Right hindlimb (tissue), 1 donor: ENCODE results near the gene TNIK.
A peak's percentile ranks its signal among the peaks of the same experiment; 100 is the strongest.

Source experiments
- DNase-seq: peaks from one replicate; pipeline ENCODE4 v3.0.0-alpha.2; 2018

TNIK gene

GRCh38 chr3:171181907-171182690, 278.1 kb downstream of the TNIK start:
- no peak for DNase-seq

- no peak for DNase-seq
Observed at GRCh38 chr3:171178714-171179113, 281.5 kb downstream of the TNIK start.

- no peak for DNase-seq
Observed at GRCh38 chr3:171177553-171177952, 282.7 kb downstream of the TNIK start.

GRCh38 chr3:171177056-171177455, 283.1 kb downstream of the TNIK start:
- no peak for DNase-seq

- DNase-seq = no peak
Observed at GRCh38 chr3:171176244-171176933, 283.8 kb downstream of the TNIK start.

GRCh38 chr3:171175741-171176234, 284.4 kb downstream of the TNIK start:
- DNase-seq = no peak

GRCh38 chr3:171173736-171174135, 286.5 kb downstream of the TNIK start:
- no peak for DNase-seq

GRCh38 chr3:171172070-171172469, 288.1 kb downstream of the TNIK start:
- no peak for DNase-seq

GRCh38 chr3:171169866-171170265, 290.3 kb downstream of the TNIK start:
- no peak for DNase-seq

- DNase-seq = no peak
Observed at GRCh38 chr3:171169443-171169842, 290.8 kb downstream of the TNIK start.

GRCh38 chr3:171168551-171168950, 291.7 kb downstream of the TNIK start:
- no peak for DNase-seq

GRCh38 chr3:171168086-171168485, 292.1 kb downstream of the TNIK start:
- DNase-seq = no peak

- no peak for DNase-seq
Observed at GRCh38 chr3:171165983-171166382, 294.2 kb downstream of the TNIK start.

- DNase-seq = no peak
Observed at GRCh38 chr3:171165499-171165921, 294.7 kb downstream of the TNIK start.

GRCh38 chr3:171164067-171164465, 296.1 kb downstream of the TNIK start:
- DNase-seq = no peak

- no peak for DNase-seq
Observed at GRCh38 chr3:171163101-171164066, 296.8 kb downstream of the TNIK start.

GRCh38 chr3:171160325-171160724, 299.9 kb downstream of the TNIK start:
- no peak for DNase-seq

GRCh38 chr3:171159822-171160157, 300.4 kb downstream of the TNIK start:
- DNase-seq = no peak

- DNase-seq = no peak
Observed at GRCh38 chr3:171159024-171159821, 301.0 kb downstream of the TNIK start.

- DNase-seq = no peak
Observed at GRCh38 chr3:171157980-171158379, 302.2 kb downstream of the TNIK start.

GRCh38 chr3:171157286-171157685, 302.9 kb downstream of the TNIK start:
- peak; percentile 67 for DNase-seq

GRCh38 chr3:171156401-171157010, 303.7 kb downstream of the TNIK start:
- no peak for DNase-seq
